B cell (primary cell): ENCODE data around the gene NDUFA6. TPM values are rescaled to one million over a fixed set of nuclear protein-coding genes. Genes with fewer than 3 reads are reported as not detected.
A peak's percentile ranks its signal among the peaks of the same experiment; 100 is the strongest.

Experiments
- ATAC-seq: fragments of 200-7000 bp; cut with Tn5 transposase; one replicate; pipeline ENCODE4 v1.10.0; 2021; ENCODE audit warnings: low read depth, mild to moderate bottlenecking, moderate number of reproducible peaks, moderate library complexity
- CTCF ChIA-PET: fragments of 350-600 bp; sonication (Branson Sonifier 250); formaldehyde crosslinking; loops from one replicate; lab custom pipeline; 2021; ENCODE audit warnings: antibody characterized with exemption, inconsistent platforms; lab: Charles Lee
- POLR2A ChIA-PET: fragments of 350-600 bp; sonication (Branson Sonifier 250); formaldehyde crosslinking; loops from one replicate; lab custom pipeline; 2021; ENCODE audit warnings: antibody characterized with exemption; lab: Charles Lee
- DNase-seq: peaks from one replicate; pipeline ENCODE4 v3.0.0; 2013
- H2AFZ ChIP-seq: 2 replicates; pipeline ENCODE4 v1.6.1; 2012; ENCODE audit warnings: mild to moderate bottlenecking, low read depth, low read length; ENCODE audit not compliant: insufficient read depth, poor library complexity, severe bottlenecking
- H3K27ac ChIP-seq, 2 donors: 1 replicate in 1 of 2; 2 replicates in 1 of 2; pipeline ENCODE4 v1.5.1; 2012 to 2013; ENCODE audit warnings: low read length in 2 of 2, mild to moderate bottlenecking in 2 of 2, moderate library complexity in 1 of 2
- H3K27me3 ChIP-seq, 4 experiments: fragments of 200-600 bp in 1 of 4; sonication (generic) in 1 of 4; replicated peaks in 1 of 4; 1 replicate in 2 of 4; 2 replicates in 2 of 4; pipeline versions ENCODE4 v1.6.1 to v1.7.0; 2013 to 2016; ENCODE audit warnings: low read length in 3 of 4, mild to moderate bottlenecking in 2 of 4, mixed read lengths in 1 of 4, moderate library complexity in 1 of 4; ENCODE audit not compliant: insufficient read depth in 4 of 4, control insufficient read depth in 3 of 4; ENCODE audit errors: control extremely low read depth in 1 of 4
- H3K36me3 ChIP-seq, 2 experiments: replicated peaks in 1 of 2; 1 replicate in 1 of 2; 2 replicates in 1 of 2; pipeline versions ENCODE4 v1.6.1 to v1.7.1; 2013; ENCODE audit warnings: low read length in 1 of 2; ENCODE audit not compliant: insufficient read depth in 2 of 2, control insufficient read depth in 1 of 2; ENCODE audit errors: control extremely low read depth in 1 of 2, extremely low read depth in 1 of 2
- H3K4me1 ChIP-seq, 2 donors: fragments of 200-600 bp in 1 of 2; sonication (generic) in 1 of 2; 1 replicate in 1 of 2; 2 replicates in 1 of 2; pipeline versions ENCODE4 v1.5.1 to v1.6.1; 2013 to 2017; ENCODE audit warnings: low read length in 2 of 2; ENCODE audit not compliant: control insufficient read depth in 2 of 2, insufficient read depth in 2 of 2
- H3K4me2 ChIP-seq: replicated peaks from 2 replicates; pipeline ENCODE3; 2012; ENCODE audit warnings: mild to moderate bottlenecking, low read depth, low read length; ENCODE audit not compliant: poor library complexity, severe bottlenecking
- H3K4me3 ChIP-seq, 5 experiments: fragments of 200-600 bp in 1 of 5; sonication (generic) in 1 of 5; 1 replicate in 3 of 5; 2 replicates in 2 of 5; pipeline versions ENCODE4 v1.5.1 to v1.7.0; 2011 to 2016; ENCODE audit warnings: low read length in 4 of 5, mild to moderate bottlenecking in 4 of 5, low read depth in 2 of 5, control low read depth in 1 of 5, moderate library complexity in 1 of 5; ENCODE audit not compliant: insufficient read depth in 1 of 5; ENCODE audit errors: control extremely low read depth in 1 of 5, extremely low read depth in 1 of 5
- H3K79me2 ChIP-seq: fragments of 200-600 bp; sonication (generic); one replicate; pipeline ENCODE4 v1.6.0; 2016; ENCODE audit warnings: low read length; ENCODE audit not compliant: control insufficient read depth, insufficient read depth
- H3K9ac ChIP-seq: fragments of 200-600 bp; sonication (generic); 2 replicates; pipeline ENCODE4 v1.6.1; 2017; ENCODE audit warnings: mild to moderate bottlenecking, low read length, moderate library complexity
- H3K9me3 ChIP-seq, 3 donors: one replicate each; pipeline versions ENCODE4 v1.6.1 to v1.7.1; 2013; ENCODE audit warnings: low read length in 2 of 3; ENCODE audit not compliant: control insufficient read depth in 2 of 3, insufficient read depth in 1 of 3; ENCODE audit errors: control extremely low read depth in 1 of 3
- H4K20me1 ChIP-seq: 2 replicates; pipeline ENCODE4 v1.6.0; 2012; ENCODE audit warnings: mild to moderate bottlenecking, low read length; ENCODE audit not compliant: insufficient read depth, control insufficient read depth, poor library complexity, severe bottlenecking
- H3K27ac Mint-ChIP-seq: one replicate; pipeline ENCODE4 v1.8.0; 2021; ENCODE audit warnings: mixed read lengths
- H3K27me3 Mint-ChIP-seq: one replicate; pipeline ENCODE4 v1.8.0; 2021; ENCODE audit warnings: mixed read lengths
- H3K4me1 Mint-ChIP-seq: one replicate; pipeline ENCODE4 v1.8.0; 2021; ENCODE audit warnings: mixed read lengths
- H3K4me3 Mint-ChIP-seq: one replicate; pipeline ENCODE4 v1.8.0; 2021; ENCODE audit warnings: mixed read lengths
- H3K9me3 Mint-ChIP-seq: one replicate; pipeline ENCODE4 v1.8.0; 2022; ENCODE audit warnings: mixed read lengths; ENCODE audit not compliant: insufficient read depth
- CTCF ChIP-seq: fragments of 200-600 bp; IDR thresholded peaks from one replicate; pipeline ENCODE4 v1.8.0; 2022; ENCODE audit warnings: antibody characterized with exemption, mild to moderate bottlenecking
- EZH2 ChIP-seq: IDR thresholded peaks from 2 replicates; pipeline ENCODE4 v1.6.1; 2012; ENCODE audit warnings: borderline replicate concordance, low read depth, mild to moderate bottlenecking, moderate library complexity, low read length; ENCODE audit not compliant: insufficient read depth, poor library complexity, severe bottlenecking
- WGBS: methylation state at CpG from one replicate; pipeline ENCODE4 v1.1.5; 2013; ENCODE audit warnings: missing lambda C conversion rate; ENCODE audit not compliant: insufficient coverage; 5-methylcytosine and 5-hydroxymethylcytosine counted together
- intact Hi-C: fragments of 100-400 bp; cut with micrococcal nuclease; formaldehyde crosslinking; loops from one replicate; pipeline ENCODE4 v1.10.0; 2022
- polyA plus RNA-seq: library from polyadenylated mRNA; depleted of rRNA; stranded (reverse); fragments of >200 nt; gene quantifications from 2 replicates; pipeline ENCODE4 v1.2.3, GENCODE V29; 2012
- total RNA-seq, 2 donors: library from RNA; stranded (reverse); fragments of 120-200 nt in 1 of 2; gene quantifications; 1 replicate in 1 of 2; 2 replicates in 1 of 2; pipeline versions ENCODE4 v1.2.3 to v1.2.4, GENCODE V29; 2013 to 2022

NDUFA6 gene
- total and polyA plus RNA-seq, 2 donors (not counting 1 experiment from before 2014, with no cell fraction given): 26.2 to 47.8 TPM

- Histone ChIP-seq H3K9ac (no peak overlapping the region), H3K27me3 (no peaks in the 10 kb centered on the region), H3K9me3 (peaks cover 0 to 9% (median 8%) of the 10 kb centered on the region in 3 donors), H3K4me2 (no peak overlapping the region), H2AFZ (no peak overlapping the region), H4K20me1 (no peaks in the 10 kb centered on the region), H3K36me3 (no peaks in the 10 kb centered on the region), H3K27ac (no peak overlapping the region), H3K4me3 (no peak overlapping the region), H3K79me2 (no peaks in the 10 kb centered on the region), H3K4me1 (no peaks in the 10 kb centered on the region)
- intact Hi-C loops: no loop called here
- no peak for DNase-seq
- Mint-ChIP-seq H3K27ac (peak overlapping the region; percentile 47), H3K27me3 (no peaks in the 10 kb centered on the region), H3K4me3 (no peak overlapping the region), H3K9me3 (peaks cover 7% of the 10 kb centered on the region), H3K4me1 (no peaks in the 10 kb centered on the region)
- WGBS: 100% methylated on average over 1 of the region's 3 CpGs
- POLR2A ChIA-PET: no interaction called here
- ATAC-seq: no peak
- TF ChIP-seq CTCF: no peak
- no peak for TF ChIP-seq EZH2
- CTCF ChIA-PET: no interaction called here
These were observed 37.8 kb downstream of the NDUFA6 start for GRCh38 chr22:42052765-42053164.

- Mint-ChIP-seq H3K4me3 (no peak overlapping the region), H3K9me3 (no peaks in the 10 kb centered on the region), H3K4me1 (no peaks in the 10 kb centered on the region), H3K27ac (no peak overlapping the region), H3K27me3 (no peaks in the 10 kb centered on the region)
- H3K27ac ChIP-seq: no peak overlapping the region
- H3K27me3 ChIP-seq: no peaks in the 10 kb centered on the region
- no peaks in the 10 kb centered on the region for H4K20me1 ChIP-seq
- no peaks in the 10 kb centered on the region for H3K36me3 ChIP-seq
- no peak overlapping the region for H3K9ac ChIP-seq
- no peak for ATAC-seq
- intact Hi-C loops: no loop called here
- no peaks in the 10 kb centered on the region for H3K9me3 ChIP-seq
- ChIA-PET CTCF (no interaction called here), POLR2A (no interaction called here)
- H2AFZ ChIP-seq: no peak overlapping the region
- no peak overlapping the region for H3K4me3 ChIP-seq
- H3K4me2 ChIP-seq: no peak overlapping the region
- 100% methylated on average over 1 of the region's 2 CpGs for WGBS
- TF ChIP-seq CTCF: no peak
- TF ChIP-seq EZH2: no peak
- no peaks in the 10 kb centered on the region for H3K79me2 ChIP-seq
- no peak for DNase-seq
- no peaks in the 10 kb centered on the region for H3K4me1 ChIP-seq
These were observed 39.9 kb downstream of the NDUFA6 start for GRCh38 chr22:42050641-42051180.
